Measurements from ENCODE around the gene CDH13.

- TF ChIP-seq CTCF (IDR thresholded peaks at IDR 0.05; ENCODE audit: poor library complexity, severe bottlenecking) (no peak), RAD21 (conservative IDR thresholded peaks at IDR 0.05) (no peak), POLR2AphosphoS5 (IDR thresholded peaks at IDR 0.05) (no peak), REST (IDR thresholded peaks at IDR 0.05; ENCODE audit: borderline replicate concordance) (no peak), MXI1 (conservative IDR thresholded peaks at IDR 0.05; ENCODE audit: poor library complexity, severe bottlenecking) (no peak), TAF1 (IDR thresholded peaks at IDR 0.05; ENCODE audit: low read depth) (no peak)
Measured at GRCh38 chr16:83205896-83206295, 579.1 kb downstream of the CDH13 start.

Data from neural cell (in vitro differentiated cells).